Astrocyte (in vitro differentiated cells and primary cell): ENCODE measurements around the gene ETV7. TPM values are rescaled to one million over a fixed set of nuclear protein-coding genes. Genes with fewer than 3 reads are reported as not detected.

Source experiments
- DNase-seq: peaks from one replicate; pipeline ENCODE4 v3.0.0-alpha.2; 2010; ENCODE audit warnings: low read depth
- FAIRE-seq: peaks from 2 replicates; lab custom pipeline; 2011; peaks lifted over from hg19 to GRCh38; lab: Jason Lieb, UNC
- H2AFZ ChIP-seq: 2 replicates; pipeline ENCODE4 v1.6.0; 2012; ENCODE audit warnings: low read depth, low read length, inconsistent platforms
- H3K27ac ChIP-seq: 2 replicates; pipeline ENCODE4 v1.5.1; 2011; ENCODE audit warnings: low read depth, low read length, inconsistent platforms
- H3K27me3 ChIP-seq: 2 replicates; pipeline ENCODE4 v1.6.0; 2011; ENCODE audit warnings: low read length, inconsistent platforms; ENCODE audit not compliant: insufficient read depth
- H3K36me3 ChIP-seq: 2 replicates; pipeline ENCODE4 v1.5.1; 2011; ENCODE audit warnings: low read length, inconsistent platforms; ENCODE audit not compliant: insufficient read depth
- H3K4me1 ChIP-seq: 2 replicates; pipeline ENCODE4 v1.5.1; 2011; ENCODE audit warnings: low read length, inconsistent platforms; ENCODE audit not compliant: insufficient read depth
- H3K4me2 ChIP-seq: 2 replicates; pipeline ENCODE4 v1.6.0; 2012; ENCODE audit warnings: low read length, inconsistent platforms
- H3K4me3 ChIP-seq: 2 replicates; pipeline ENCODE4 v1.5.1; 2011; ENCODE audit warnings: low read depth, mild to moderate bottlenecking, low read length, inconsistent platforms; ENCODE audit not compliant: insufficient read depth
- H3K79me2 ChIP-seq: 2 replicates; pipeline ENCODE4 v1.6.0; 2012; ENCODE audit warnings: mild to moderate bottlenecking, low read length, inconsistent platforms; ENCODE audit not compliant: insufficient read depth
- H3K9ac ChIP-seq: 2 replicates; pipeline ENCODE4 v1.6.0; 2012; ENCODE audit warnings: mild to moderate bottlenecking, low read length, inconsistent platforms
- H3K9me3 ChIP-seq: 2 replicates; pipeline ENCODE4 v1.5.1; 2012; ENCODE audit warnings: low read depth, mild to moderate bottlenecking, low read length, inconsistent platforms; ENCODE audit not compliant: insufficient read depth
- H4K20me1 ChIP-seq: 2 replicates; pipeline ENCODE4 v1.6.0; 2012; ENCODE audit warnings: low read length, inconsistent platforms; ENCODE audit not compliant: insufficient read depth
- H3K27ac Mint-ChIP-seq: one replicate; pipeline ENCODE4 v1.8.0; 2021; ENCODE audit warnings: mild to moderate bottlenecking, mixed read lengths; ENCODE audit not compliant: unreplicated experiment
- H3K27me3 Mint-ChIP-seq: one replicate; pipeline ENCODE4 v1.8.0; 2021; ENCODE audit warnings: low read depth, mixed read lengths; ENCODE audit not compliant: unreplicated experiment
- H3K36me3 Mint-ChIP-seq: one replicate; pipeline ENCODE4 v1.8.0; 2021; ENCODE audit warnings: low read depth, mixed read lengths; ENCODE audit not compliant: unreplicated experiment
- H3K4me1 Mint-ChIP-seq: one replicate; pipeline ENCODE4 v1.8.0; 2021; ENCODE audit warnings: low read depth, mixed read lengths; ENCODE audit not compliant: unreplicated experiment
- H3K4me3 Mint-ChIP-seq: one replicate; pipeline ENCODE4 v1.8.0; 2021; ENCODE audit warnings: mild to moderate bottlenecking, moderate library complexity, mixed read lengths; ENCODE audit not compliant: unreplicated experiment
- H3K9me3 Mint-ChIP-seq: one replicate; pipeline ENCODE4 v1.8.0; 2021; ENCODE audit warnings: mild to moderate bottlenecking, mixed read lengths; ENCODE audit not compliant: unreplicated experiment
- CTCF ChIP-seq: IDR thresholded peaks from 2 replicates; pipeline ENCODE4 v1.5.1; 2011; ENCODE audit warnings: low read depth, mild to moderate bottlenecking, inconsistent platforms, low read length, moderate library complexity; ENCODE audit not compliant: insufficient read depth
- EZH2 ChIP-seq: IDR thresholded peaks from 2 replicates; pipeline ENCODE4 v1.6.1; 2012; ENCODE audit warnings: mild to moderate bottlenecking, low read length, inconsistent platforms; ENCODE audit not compliant: insufficient read depth
- total RNA-seq: library from RNA; stranded (reverse); gene quantifications from 2 replicates; pipeline ENCODE4 v1.2.1, GENCODE V29; 2021

The ETV7 gene
- total RNA-seq, 1 donor from 2014 or later: 2.4 TPM

GRCh38 chr6:36323062-36323461 is 64.4 kb downstream of the ETV7 start:
- Histone ChIP-seq H2AFZ (no peak overlapping the region), H3K79me2 (no peaks in the 10 kb centered on the region), H3K4me1 (no peaks in the 10 kb centered on the region), H3K9me3 (no peaks in the 10 kb centered on the region), H3K36me3 (no peaks in the 10 kb centered on the region), H3K4me2 (no peak overlapping the region), H3K27ac (no peak overlapping the region), H3K27me3 (peaks cover 25% of the 10 kb centered on the region), H3K9ac (no peak overlapping the region), H3K4me3 (no peak overlapping the region), H4K20me1 (no peaks in the 10 kb centered on the region)
- FAIRE-seq (no peak), DNase-seq (no peak)
- H3K4me3 Mint-ChIP-seq: no peak overlapping the region
- peaks cover 21% of the 10 kb centered on the region for H3K27me3 Mint-ChIP-seq
- peaks cover 6% of the 10 kb centered on the region for H3K4me1 Mint-ChIP-seq
- no peak for TF ChIP-seq EZH2
- no peak for TF ChIP-seq CTCF
- H3K36me3 Mint-ChIP-seq: no peaks in the 10 kb centered on the region
- H3K9me3 Mint-ChIP-seq: no peaks in the 10 kb centered on the region
- no peak overlapping the region for H3K27ac Mint-ChIP-seq

GRCh38 chr6:36322591-36322990 is 64.9 kb downstream of the ETV7 start:
- Mint-ChIP-seq H3K9me3 (no peaks in the 10 kb centered on the region), H3K4me1 (peaks cover 6% of the 10 kb centered on the region), H3K4me3 (no peak overlapping the region), H3K27me3 (peaks cover 24% of the 10 kb centered on the region), H3K36me3 (no peaks in the 10 kb centered on the region), H3K27ac (no peak overlapping the region)
- H3K4me1 ChIP-seq: no peaks in the 10 kb centered on the region
- no peak overlapping the region for H3K4me2 ChIP-seq
- H3K36me3 ChIP-seq: no peaks in the 10 kb centered on the region
- no peak for FAIRE-seq
- no peaks in the 10 kb centered on the region for H3K9me3 ChIP-seq
- no peak overlapping the region for H3K9ac ChIP-seq
- no peak overlapping the region for H3K4me3 ChIP-seq
- no peak for DNase-seq
- peaks cover 20% of the 10 kb centered on the region for H3K27me3 ChIP-seq
- no peaks in the 10 kb centered on the region for H4K20me1 ChIP-seq
- no peak overlapping the region for H2AFZ ChIP-seq
- no peak overlapping the region for H3K27ac ChIP-seq
- TF ChIP-seq CTCF (no peak), EZH2 (no peak)
- no peaks in the 10 kb centered on the region for H3K79me2 ChIP-seq

GRCh38 chr6:36320475-36320874 is 67.0 kb downstream of the ETV7 start:
- no peak overlapping the region for H3K27ac ChIP-seq
- no peak overlapping the region for H2AFZ ChIP-seq

More at GRCh38 chr6:36320475-36320874, 67.0 kb downstream of the ETV7 start:
- TF ChIP-seq EZH2: no peak
- TF ChIP-seq CTCF: no peak
- no peaks in the 10 kb centered on the region for H3K36me3 ChIP-seq
- H4K20me1 ChIP-seq: no peaks in the 10 kb centered on the region
- no peaks in the 10 kb centered on the region for H3K4me1 ChIP-seq
- Mint-ChIP-seq H3K4me1 (peaks cover 6% of the 10 kb centered on the region), H3K4me3 (no peak overlapping the region), H3K27me3 (peaks cover 38% of the 10 kb centered on the region), H3K9me3 (no peaks in the 10 kb centered on the region), H3K27ac (no peak overlapping the region), H3K36me3 (no peaks in the 10 kb centered on the region)
- H3K4me3 ChIP-seq: no peak overlapping the region
- no peak overlapping the region for H3K4me2 ChIP-seq
- DNase-seq (no peak), FAIRE-seq (no peak)
- no peak overlapping the region for H3K9ac ChIP-seq
- H3K79me2 ChIP-seq: no peaks in the 10 kb centered on the region
- H3K27me3 ChIP-seq: peaks cover 9% of the 10 kb centered on the region
- H3K9me3 ChIP-seq: no peaks in the 10 kb centered on the region
